Measurements from ENCODE around the gene NKX6-2.

NKX6-2 gene

DNA sequence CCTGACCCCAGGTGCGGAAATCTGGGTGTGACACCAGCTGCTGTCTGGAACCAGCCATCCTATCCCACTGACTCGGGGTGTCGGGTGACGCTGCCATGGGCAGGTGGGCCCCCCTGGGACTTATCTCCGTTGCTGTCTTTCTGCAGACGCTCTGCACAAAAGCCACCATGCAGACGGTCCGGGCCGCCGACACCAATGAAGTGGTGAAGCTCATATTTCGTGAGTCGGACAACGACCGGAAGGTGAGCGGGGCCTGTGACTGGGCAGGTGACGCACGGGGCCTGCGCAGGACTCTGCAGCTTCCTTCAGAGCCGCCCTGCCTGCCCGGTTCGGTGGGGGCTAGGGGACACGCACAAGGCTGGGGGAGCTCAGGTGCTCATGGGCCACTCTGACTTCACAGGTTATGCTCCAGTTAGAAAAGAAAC lies 36.6 kb downstream of the NKX6-2 start:
- no peak overlapping the region for H3K4me3 ChIP-seq (ENCODE audit: low read depth, low read length)
- TF ChIP-seq, protein P1, sequence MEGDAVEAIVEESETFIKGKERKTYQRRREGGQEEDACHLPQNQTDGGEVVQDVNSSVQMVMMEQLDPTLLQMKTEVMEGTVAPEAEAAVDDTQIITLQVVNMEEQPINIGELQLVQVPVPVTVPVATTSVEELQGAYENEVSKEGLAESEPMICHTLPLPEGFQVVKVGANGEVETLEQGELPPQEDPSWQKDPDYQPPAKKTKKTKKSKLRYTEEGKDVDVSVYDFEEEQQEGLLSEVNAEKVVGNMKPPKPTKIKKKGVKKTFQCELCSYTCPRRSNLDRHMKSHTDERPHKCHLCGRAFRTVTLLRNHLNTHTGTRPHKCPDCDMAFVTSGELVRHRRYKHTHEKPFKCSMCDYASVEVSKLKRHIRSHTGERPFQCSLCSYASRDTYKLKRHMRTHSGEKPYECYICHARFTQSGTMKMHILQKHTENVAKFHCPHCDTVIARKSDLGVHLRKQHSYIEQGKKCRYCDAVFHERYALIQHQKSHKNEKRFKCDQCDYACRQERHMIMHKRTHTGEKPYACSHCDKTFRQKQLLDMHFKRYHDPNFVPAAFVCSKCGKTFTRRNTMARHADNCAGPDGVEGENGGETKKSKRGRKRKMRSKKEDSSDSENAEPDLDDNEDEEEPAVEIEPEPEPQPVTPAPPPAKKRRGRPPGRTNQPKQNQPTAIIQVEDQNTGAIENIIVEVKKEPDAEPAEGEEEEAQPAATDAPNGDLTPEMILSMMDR (IDR thresholded peaks at IDR 0.05; ENCODE audit: low read depth, low read length, missing control alignments): no peak
- peaks cover 14% of the 10 kb centered on the region for H3K36me3 ChIP-seq (replicated peaks)
- no peak for DNase-seq
- no peaks in the 10 kb centered on the region for H3K27me3 ChIP-seq (replicated peaks)
- H3K27ac ChIP-seq: no peak overlapping the region
- in situ Hi-C loops (cut with HindIII; ENCODE audit: low pct_ligation_motif_present, low sequenced_read_pairs): no loop called here

DNA sequence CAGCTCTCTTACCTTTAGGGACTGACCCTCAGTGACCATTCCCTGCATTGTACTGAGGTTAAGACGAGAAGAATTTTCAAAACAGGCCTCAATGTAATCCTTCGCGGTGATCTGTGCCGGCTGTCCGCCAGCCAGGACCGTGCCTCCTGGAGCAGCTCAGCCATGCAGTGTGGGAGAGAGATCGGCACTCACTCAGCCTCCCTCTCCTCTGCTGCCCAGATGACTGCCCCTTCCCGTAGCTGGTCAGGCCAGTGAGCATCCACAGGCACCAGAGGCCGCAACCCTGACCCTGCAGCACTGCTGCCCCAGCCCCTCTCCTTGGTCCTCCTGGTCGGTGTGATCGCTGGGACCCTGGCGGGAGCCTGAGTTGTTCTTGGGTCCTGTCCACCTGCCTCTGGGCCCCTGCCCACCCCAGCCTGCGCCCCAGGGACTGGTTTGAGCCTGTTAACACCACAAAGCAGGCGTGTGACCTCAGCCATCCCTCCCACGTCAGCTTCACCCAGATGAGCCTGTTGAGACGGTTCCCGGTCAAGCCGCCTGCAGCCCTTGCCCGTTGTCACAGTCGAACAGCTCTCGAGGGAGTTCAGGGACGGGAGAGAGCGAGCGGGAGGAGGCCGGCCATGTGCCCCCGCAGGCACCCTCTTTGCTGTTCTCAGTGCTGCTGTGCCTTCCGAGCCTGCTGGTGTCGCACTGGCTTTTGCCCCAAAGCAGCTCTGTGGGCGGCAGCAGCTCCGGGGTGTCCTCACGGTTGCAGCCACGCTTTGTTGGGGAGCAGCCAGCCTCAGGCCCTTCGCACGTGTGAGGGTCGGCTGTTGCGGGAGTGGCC lies 37.2 kb downstream of the NKX6-2 start:
- TF ChIP-seq, protein P1 (IDR thresholded peaks at IDR 0.05; ENCODE audit: low read depth, low read length, missing control alignments): no peak
- Histone ChIP-seq H3K27me3 (replicated peaks) (no peaks in the 10 kb centered on the region), H3K27ac (no peak overlapping the region), H3K36me3 (replicated peaks) (peaks cover 8% of the 10 kb centered on the region), H3K4me3 (ENCODE audit: low read depth, low read length) (no peak overlapping the region)
- in situ Hi-C loops (cut with HindIII; ENCODE audit: low pct_ligation_motif_present, low sequenced_read_pairs): no loop called here
- DNase-seq: no peak

DNA sequence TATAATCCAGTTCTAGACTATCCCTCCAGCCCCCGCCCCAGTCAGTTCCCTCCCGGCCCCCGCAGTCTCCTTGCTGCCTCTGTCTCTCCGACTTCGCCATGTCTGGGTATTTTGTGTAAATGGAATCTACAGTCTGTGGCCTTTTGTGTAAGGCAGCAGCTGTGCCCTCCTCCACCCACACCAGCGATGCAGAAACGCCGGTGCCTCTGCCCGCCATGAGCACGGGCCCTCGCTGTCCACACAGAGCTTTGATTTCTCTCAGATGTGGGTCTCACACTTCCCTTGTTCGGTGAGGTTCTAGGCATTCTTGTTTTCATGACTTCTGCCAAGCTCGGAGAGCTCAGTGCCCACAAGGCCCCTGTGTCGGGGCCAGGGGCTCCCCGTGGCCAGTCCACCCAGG lies 37.8 kb downstream of the NKX6-2 start:
- in situ Hi-C loops (cut with HindIII; ENCODE audit: low pct_ligation_motif_present, low sequenced_read_pairs): no loop called here
- TF ChIP-seq, protein P1 (IDR thresholded peaks at IDR 0.05; ENCODE audit: low read depth, low read length, missing control alignments): no peak
- no peak for DNase-seq
- Histone ChIP-seq H3K27me3 (replicated peaks) (no peaks in the 10 kb centered on the region), H3K27ac (no peak overlapping the region), H3K36me3 (replicated peaks) (peaks cover 6% of the 10 kb centered on the region), H3K4me3 (ENCODE audit: low read depth, low read length) (no peak overlapping the region)

DNA sequence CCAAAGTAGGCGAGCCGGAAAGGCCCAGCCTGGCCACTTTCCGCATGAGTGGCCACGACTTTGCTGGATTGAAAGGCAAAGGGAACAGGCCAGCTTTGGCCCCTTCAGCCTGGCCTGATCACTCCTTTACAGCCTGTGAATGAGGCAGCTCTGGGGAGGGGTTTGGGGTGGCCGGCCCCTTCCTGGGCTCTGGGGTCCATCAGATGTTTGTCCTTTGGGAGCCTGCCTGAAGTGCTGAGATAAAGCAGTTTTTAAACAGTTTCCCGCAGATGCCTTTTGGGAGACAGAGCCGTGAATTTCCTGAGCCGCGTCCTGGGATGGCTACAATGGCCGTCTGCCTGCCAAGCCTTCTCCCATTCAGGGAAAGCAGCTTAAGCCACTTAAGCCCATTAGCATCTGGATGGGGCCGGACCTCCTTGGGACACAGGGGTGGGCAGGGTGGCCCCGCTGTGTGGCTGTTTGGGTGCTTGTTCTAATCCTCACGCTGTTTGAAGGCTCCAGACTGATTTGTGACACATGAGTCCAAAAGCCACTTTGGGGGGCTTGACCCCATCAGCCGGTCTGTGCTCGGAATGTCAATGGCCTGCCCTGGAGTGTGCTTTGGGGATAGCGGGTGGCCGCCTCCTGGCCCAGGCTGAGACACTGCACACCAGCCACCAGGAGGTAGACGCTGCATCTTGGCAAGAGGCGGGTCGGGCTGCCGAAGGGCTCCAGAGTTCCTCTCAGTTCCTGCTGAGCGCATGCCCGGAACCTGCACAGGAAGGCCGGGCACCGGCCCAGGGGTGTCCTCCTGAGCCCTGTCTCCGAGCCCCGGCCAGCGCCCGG lies 38.9 kb downstream of the NKX6-2 start:
- no peaks in the 10 kb centered on the region for H3K27me3 ChIP-seq (replicated peaks)
- TF ChIP-seq, protein P1 (IDR thresholded peaks at IDR 0.05; ENCODE audit: low read depth, low read length, missing control alignments): no peak
- H3K27ac ChIP-seq: no peak overlapping the region
- DNase-seq: no peak
- in situ Hi-C loops (cut with HindIII; ENCODE audit: low pct_ligation_motif_present, low sequenced_read_pairs): no loop called here
- peaks cover 6% of the 10 kb centered on the region for H3K36me3 ChIP-seq (replicated peaks)
- H3K4me3 ChIP-seq (ENCODE audit: low read depth, low read length): no peak overlapping the region

DNA sequence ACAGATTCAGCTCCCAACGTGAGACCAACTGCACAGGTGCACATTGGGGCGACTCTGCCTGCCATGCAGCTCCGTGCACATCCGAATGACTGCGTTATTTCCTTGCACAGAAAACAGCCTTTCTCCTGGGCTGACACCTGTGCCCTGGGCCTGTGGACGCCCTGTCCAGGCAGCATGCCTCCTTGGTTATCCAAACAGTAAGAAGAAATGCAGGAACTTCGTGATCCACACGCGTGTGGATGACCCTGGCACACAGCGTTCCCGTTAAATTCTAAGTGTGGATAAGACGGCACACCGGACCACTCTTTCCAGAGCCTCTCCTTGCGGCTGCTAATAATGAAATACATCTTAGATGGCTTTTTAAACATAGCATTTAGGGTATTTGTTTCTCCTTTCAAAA lies 39.6 kb downstream of the NKX6-2 start:
- TF ChIP-seq, protein P1 (IDR thresholded peaks at IDR 0.05; ENCODE audit: low read depth, low read length, missing control alignments): no peak

More for the DNA sequence above, 39.6 kb downstream of the NKX6-2 start:
- Histone ChIP-seq H3K4me3 (ENCODE audit: low read depth, low read length) (no peak overlapping the region), H3K27me3 (replicated peaks) (no peaks in the 10 kb centered on the region), H3K27ac (no peak overlapping the region), H3K36me3 (replicated peaks) (peaks cover 8% of the 10 kb centered on the region)
- in situ Hi-C loops (cut with HindIII; ENCODE audit: low pct_ligation_motif_present, low sequenced_read_pairs): no loop called here
- DNase-seq: no peak

Measured in brain microvascular endothelial cell (primary cell).